HG02610 (cell line): ENCODE measurements around the gene PGLYRP2.
"Not testable (repeated sequence)": the region's sequence is repeated elsewhere in the genome, so short reads cannot be mapped to it uniquely, and the experiment has no call there.

Experiments
- ATAC-seq: cut with Tn5 transposase; IDR thresholded peaks from one replicate; pipeline ENCODE4 v1.9.1; 2021; ENCODE audit warnings: mild to moderate bottlenecking, moderate library complexity; ENCODE audit not compliant: unreplicated experiment

The PGLYRP2 gene

GRCh38 chr19:15479391-15480345 lies at the start of gene PGLYRP2:
TSS of gene PGLYRP2 (minus strand) at chr19:15479501. CDS start at chr19:15479371, 130 bp downstream.
- no peak for ATAC-seq

GRCh38 chr19:15527705-15528104 lies 48.4 kb upstream of the PGLYRP2 start:
- no peak for ATAC-seq

- ATAC-seq = no peak
Observed at GRCh38 chr19:15526408-15526807, 47.1 kb upstream of the PGLYRP2 start.

- ATAC-seq = no peak
Observed at GRCh38 chr19:15525291-15525690, 46.0 kb upstream of the PGLYRP2 start.

- ATAC-seq = no peak
Observed at GRCh38 chr19:15524781-15525180, 45.5 kb upstream of the PGLYRP2 start.

- no peak for ATAC-seq
Observed at GRCh38 chr19:15519433-15519976, 40.2 kb upstream of the PGLYRP2 start.

- ATAC-seq = no peak
Observed at GRCh38 chr19:15517778-15518177, 38.5 kb upstream of the PGLYRP2 start.

- ATAC-seq = no peak
Observed at GRCh38 chr19:15516363-15516762, 37.1 kb upstream of the PGLYRP2 start.

GRCh38 chr19:15515227-15515625 lies 35.9 kb upstream of the PGLYRP2 start:
- not testable (repeated sequence) for ATAC-seq

- no peak for ATAC-seq
Observed at GRCh38 chr19:15511671-15512424, 32.5 kb upstream of the PGLYRP2 start.

GRCh38 chr19:15508035-15508710 lies 28.9 kb upstream of the PGLYRP2 start, which contains the start of gene CYP4F22:
TSS of gene CYP4F22 (plus strand) at chr19:15508525. CDS start at chr19:15525337, 16,812 bp downstream.
- no peak for ATAC-seq

- no peak for ATAC-seq
Observed at GRCh38 chr19:15507068-15508034, 28.1 kb upstream of the PGLYRP2 start.

- no peak for ATAC-seq
Observed at GRCh38 chr19:15506074-15506571, 26.8 kb upstream of the PGLYRP2 start.

GRCh38 chr19:15502264-15502663 lies 23.0 kb upstream of the PGLYRP2 start:
- no peak for ATAC-seq

GRCh38 chr19:15501596-15501995 lies 22.3 kb upstream of the PGLYRP2 start:
- ATAC-seq = no peak

- no peak for ATAC-seq
Observed at GRCh38 chr19:15498910-15499309, 19.6 kb upstream of the PGLYRP2 start.

GRCh38 chr19:15498156-15498858 lies 19.0 kb upstream of the PGLYRP2 start:
- ATAC-seq = no peak

- ATAC-seq = no peak
Observed at GRCh38 chr19:15495151-15495550, 15.8 kb upstream of the PGLYRP2 start.
